ENCODE results near the gene RPTOR. TPM values are rescaled to one million over a fixed set of nuclear protein-coding genes. Genes with fewer than 3 reads are reported as not detected.

Gene RPTOR
- total RNA-seq, 1 experiment from 2014 or later: 58.0 TPM

DNA sequence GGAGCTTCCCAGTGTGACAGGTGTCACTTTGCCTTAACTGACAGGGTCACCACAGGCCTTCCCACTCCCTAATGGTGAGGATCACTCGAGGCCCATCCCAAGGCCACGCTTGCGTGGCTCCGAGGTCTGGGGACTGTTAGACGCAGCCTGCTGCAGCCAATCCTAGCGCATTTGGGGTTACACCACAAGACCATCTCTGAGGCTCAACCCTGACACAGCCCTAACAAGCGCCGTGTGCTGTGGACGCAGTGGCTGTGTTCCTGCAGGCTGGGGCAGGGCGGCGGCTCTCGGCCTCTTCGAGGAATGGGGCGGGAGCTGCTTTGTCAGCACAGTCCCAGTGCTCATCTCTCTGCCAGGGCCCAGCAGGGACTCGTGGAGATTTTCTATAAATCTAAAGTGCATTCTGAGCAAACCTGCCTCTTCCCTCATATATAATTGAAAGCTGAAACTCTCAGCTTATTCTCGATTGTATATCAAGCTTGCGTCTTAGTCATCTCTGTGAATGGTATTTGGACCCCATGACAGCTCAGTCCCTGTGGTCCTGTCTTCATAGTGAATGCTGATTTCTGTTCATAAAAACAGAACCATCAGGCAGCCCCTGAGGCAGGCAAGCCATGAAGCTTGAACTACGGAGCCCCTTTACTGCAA is 381.2 kb downstream of the RPTOR start:
- no peaks in the 10 kb centered on the region for H3K27me3 ChIP-seq (ENCODE audit: control insufficient read depth, insufficient read depth, low read length)
- H3K36me3 ChIP-seq (ENCODE audit: control insufficient read depth, insufficient read depth, low read length): no peaks in the 10 kb centered on the region
- BruUV-seq (replicated peaks): no TSS peak
- no peak for DNase-seq (ENCODE audit: low read depth, low spot score)
- H3K4me3 ChIP-seq (ENCODE audit: low read depth in 2 of 2, low read length in 2 of 2): no peak overlapping the region
- intact Hi-C loops (cut with micrococcal nuclease; ENCODE audit: unreplicated experiment) (no loop called here), in situ Hi-C loops (cut with HindIII; ENCODE audit: low pct_unique_long_range_greater_than_20kb, low sequenced_read_pairs) (no loop called here)
- CTCF ChIA-PET: no interaction called here
- H3K27ac ChIP-seq (ENCODE audit: low read length): no peak overlapping the region
- ATAC-seq: no peak
- TF ChIP-seq SIN3A (IDR thresholded peaks at IDR 0.05; ENCODE audit: borderline replicate concordance, insufficient read depth, low read depth, low read length) (no peak), TCF7L2 (IDR thresholded peaks at IDR 0.05; ENCODE audit: low read depth, low read length) (no peak), POLR2AphosphoS5 (IDR thresholded peaks at IDR 0.05; ENCODE audit: low read depth, low read length) (no peak)
- TF ChIP-seq, protein P1, sequence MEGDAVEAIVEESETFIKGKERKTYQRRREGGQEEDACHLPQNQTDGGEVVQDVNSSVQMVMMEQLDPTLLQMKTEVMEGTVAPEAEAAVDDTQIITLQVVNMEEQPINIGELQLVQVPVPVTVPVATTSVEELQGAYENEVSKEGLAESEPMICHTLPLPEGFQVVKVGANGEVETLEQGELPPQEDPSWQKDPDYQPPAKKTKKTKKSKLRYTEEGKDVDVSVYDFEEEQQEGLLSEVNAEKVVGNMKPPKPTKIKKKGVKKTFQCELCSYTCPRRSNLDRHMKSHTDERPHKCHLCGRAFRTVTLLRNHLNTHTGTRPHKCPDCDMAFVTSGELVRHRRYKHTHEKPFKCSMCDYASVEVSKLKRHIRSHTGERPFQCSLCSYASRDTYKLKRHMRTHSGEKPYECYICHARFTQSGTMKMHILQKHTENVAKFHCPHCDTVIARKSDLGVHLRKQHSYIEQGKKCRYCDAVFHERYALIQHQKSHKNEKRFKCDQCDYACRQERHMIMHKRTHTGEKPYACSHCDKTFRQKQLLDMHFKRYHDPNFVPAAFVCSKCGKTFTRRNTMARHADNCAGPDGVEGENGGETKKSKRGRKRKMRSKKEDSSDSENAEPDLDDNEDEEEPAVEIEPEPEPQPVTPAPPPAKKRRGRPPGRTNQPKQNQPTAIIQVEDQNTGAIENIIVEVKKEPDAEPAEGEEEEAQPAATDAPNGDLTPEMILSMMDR (IDR thresholded peaks at IDR 0.05): no peak
- TF ChIP-seq, protein P2, sequence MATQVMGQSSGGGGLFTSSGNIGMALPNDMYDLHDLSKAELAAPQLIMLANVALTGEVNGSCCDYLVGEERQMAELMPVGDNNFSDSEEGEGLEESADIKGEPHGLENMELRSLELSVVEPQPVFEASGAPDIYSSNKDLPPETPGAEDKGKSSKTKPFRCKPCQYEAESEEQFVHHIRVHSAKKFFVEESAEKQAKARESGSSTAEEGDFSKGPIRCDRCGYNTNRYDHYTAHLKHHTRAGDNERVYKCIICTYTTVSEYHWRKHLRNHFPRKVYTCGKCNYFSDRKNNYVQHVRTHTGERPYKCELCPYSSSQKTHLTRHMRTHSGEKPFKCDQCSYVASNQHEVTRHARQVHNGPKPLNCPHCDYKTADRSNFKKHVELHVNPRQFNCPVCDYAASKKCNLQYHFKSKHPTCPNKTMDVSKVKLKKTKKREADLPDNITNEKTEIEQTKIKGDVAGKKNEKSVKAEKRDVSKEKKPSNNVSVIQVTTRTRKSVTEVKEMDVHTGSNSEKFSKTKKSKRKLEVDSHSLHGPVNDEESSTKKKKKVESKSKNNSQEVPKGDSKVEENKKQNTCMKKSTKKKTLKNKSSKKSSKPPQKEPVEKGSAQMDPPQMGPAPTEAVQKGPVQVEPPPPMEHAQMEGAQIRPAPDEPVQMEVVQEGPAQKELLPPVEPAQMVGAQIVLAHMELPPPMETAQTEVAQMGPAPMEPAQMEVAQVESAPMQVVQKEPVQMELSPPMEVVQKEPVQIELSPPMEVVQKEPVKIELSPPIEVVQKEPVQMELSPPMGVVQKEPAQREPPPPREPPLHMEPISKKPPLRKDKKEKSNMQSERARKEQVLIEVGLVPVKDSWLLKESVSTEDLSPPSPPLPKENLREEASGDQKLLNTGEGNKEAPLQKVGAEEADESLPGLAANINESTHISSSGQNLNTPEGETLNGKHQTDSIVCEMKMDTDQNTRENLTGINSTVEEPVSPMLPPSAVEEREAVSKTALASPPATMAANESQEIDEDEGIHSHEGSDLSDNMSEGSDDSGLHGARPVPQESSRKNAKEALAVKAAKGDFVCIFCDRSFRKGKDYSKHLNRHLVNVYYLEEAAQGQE (IDR thresholded peaks at IDR 0.05; ENCODE audit: insufficient read depth in 1 of 2, low read depth in 2 of 2, low read length in 1 of 2): no peak
- no peaks in the 10 kb centered on the region for H3K9me3 ChIP-seq (ENCODE audit: control insufficient read depth, insufficient read depth, low read depth, low read length)
- H3K4me1 ChIP-seq (ENCODE audit: control insufficient read depth, insufficient read depth, low read length): no peaks in the 10 kb centered on the region
- POLR2A ChIA-PET: no interaction called here

DNA sequence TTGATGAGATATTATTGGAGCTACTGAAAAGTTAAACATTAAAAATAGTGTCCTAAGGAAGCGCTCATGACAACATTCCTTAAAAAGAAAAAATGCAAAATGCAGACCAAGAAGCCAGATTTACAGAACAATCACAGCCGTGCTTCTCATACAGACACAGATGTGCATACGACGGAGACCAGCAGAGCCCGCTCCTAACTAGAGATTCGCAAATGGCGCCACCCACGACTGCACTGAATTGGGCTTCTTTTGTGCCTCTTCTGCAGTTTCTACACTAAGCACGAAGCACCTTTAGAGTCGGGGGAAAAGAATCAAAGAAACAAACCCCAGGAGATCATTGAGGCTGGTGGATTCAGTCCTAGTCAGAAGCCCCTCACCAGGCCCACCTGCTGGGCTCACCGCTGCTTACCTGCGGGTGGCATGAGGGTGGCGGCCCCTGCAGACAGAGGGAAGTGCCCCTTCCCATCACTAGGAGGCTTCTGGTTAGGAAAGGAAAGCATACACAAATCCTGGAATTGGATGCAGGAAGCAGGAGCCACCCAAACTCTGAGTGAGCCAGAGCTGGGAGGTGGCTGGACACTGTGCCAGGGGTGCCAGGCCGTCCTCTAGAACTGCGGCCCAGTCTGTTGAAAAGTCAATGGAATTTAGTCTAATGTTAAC is 382.1 kb downstream of the RPTOR start:
- H3K9me3 ChIP-seq (ENCODE audit: control insufficient read depth, insufficient read depth, low read depth, low read length): no peaks in the 10 kb centered on the region
- BruUV-seq (replicated peaks): TSS peak; percentile 55
- intact Hi-C loops (cut with micrococcal nuclease; ENCODE audit: unreplicated experiment): no loop called here
- in situ Hi-C loops (cut with HindIII; ENCODE audit: low pct_unique_long_range_greater_than_20kb, low sequenced_read_pairs): no loop called here
- H3K4me1 ChIP-seq (ENCODE audit: control insufficient read depth, insufficient read depth, low read length): no peaks in the 10 kb centered on the region
- H3K27me3 ChIP-seq (ENCODE audit: control insufficient read depth, insufficient read depth, low read length): no peaks in the 10 kb centered on the region
- TF ChIP-seq POLR2AphosphoS5 (IDR thresholded peaks at IDR 0.05; ENCODE audit: low read depth, low read length) (no peak), SIN3A (IDR thresholded peaks at IDR 0.05; ENCODE audit: borderline replicate concordance, insufficient read depth, low read depth, low read length) (no peak), TCF7L2 (IDR thresholded peaks at IDR 0.05; ENCODE audit: low read depth, low read length) (no peak)
- TF ChIP-seq, protein P2 (IDR thresholded peaks at IDR 0.05; ENCODE audit: insufficient read depth in 1 of 2, low read depth in 2 of 2, low read length in 1 of 2): no peak
- TF ChIP-seq, protein P1 (IDR thresholded peaks at IDR 0.05): no peak
- POLR2A ChIA-PET: no interaction called here
- no peak for ATAC-seq
- no peaks in the 10 kb centered on the region for H3K36me3 ChIP-seq (ENCODE audit: control insufficient read depth, insufficient read depth, low read length)
- no peak for DNase-seq (ENCODE audit: low read depth, low spot score)
- CTCF ChIA-PET: no interaction called here
- H3K27ac ChIP-seq (ENCODE audit: low read length): no peak overlapping the region
- H3K4me3 ChIP-seq (ENCODE audit: low read depth in 2 of 2, low read length in 2 of 2): no peak overlapping the region
